ENCODE data around the gene MYLK2. TPM values are rescaled to one million over a fixed set of nuclear protein-coding genes. Genes with fewer than 3 reads are reported as not detected.

The MYLK2 gene
- total and polyA plus RNA-seq, 9 donors: 0.08 to 0.35 (median 0.20) TPM; not detected in 6

DNA sequence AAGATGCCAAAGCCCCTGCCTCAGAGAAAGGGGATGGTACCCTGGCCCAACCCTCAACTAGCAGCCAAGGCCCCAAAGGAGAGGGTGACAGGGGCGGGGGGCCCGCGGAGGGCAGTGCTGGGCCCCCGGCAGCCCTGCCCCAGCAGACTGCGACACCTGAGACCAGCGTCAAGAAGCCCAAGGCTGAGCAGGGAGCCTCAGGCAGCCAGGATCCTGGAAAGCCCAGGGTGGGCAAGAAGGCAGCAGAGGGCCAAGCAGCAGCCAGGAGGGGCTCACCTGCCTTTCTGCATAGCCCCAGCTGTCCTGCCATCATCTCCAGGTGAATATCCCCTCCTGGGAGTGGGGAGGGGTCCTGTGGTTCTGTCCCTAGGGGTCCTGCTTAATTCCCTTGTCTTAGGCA lies 1.1 kb downstream of the MYLK2 start:
- Histone ChIP-seq H3K4me1 (ENCODE audit: insufficient read depth) (no peaks in the 10 kb centered on the region), H3K27me3 (no peaks in the 10 kb centered on the region), H3K9me3 (no peaks in the 10 kb centered on the region), H3K36me3 (no peaks in the 10 kb centered on the region), H3K27ac (no peak overlapping the region), H3K4me3 (no peak overlapping the region)
- intact Hi-C loops (cut with DNase I): loop anchor here in 3 of 4 donors (5.0 kb wide), 4 partner anchors 132 to 217 kb away; partner anchors contain the start of gene PDRG1 (in 2 of the 3)
- WGBS, 3 donors: 69 to 75% (median 75%) methylated on average over 6 of the region's 6 CpGs
- TF ChIP-seq POLR2A (IDR thresholded peaks at IDR 0.05) (no peak), EP300 (IDR thresholded peaks at IDR 0.05) (no peak)
- TF ChIP-seq, protein P1, sequence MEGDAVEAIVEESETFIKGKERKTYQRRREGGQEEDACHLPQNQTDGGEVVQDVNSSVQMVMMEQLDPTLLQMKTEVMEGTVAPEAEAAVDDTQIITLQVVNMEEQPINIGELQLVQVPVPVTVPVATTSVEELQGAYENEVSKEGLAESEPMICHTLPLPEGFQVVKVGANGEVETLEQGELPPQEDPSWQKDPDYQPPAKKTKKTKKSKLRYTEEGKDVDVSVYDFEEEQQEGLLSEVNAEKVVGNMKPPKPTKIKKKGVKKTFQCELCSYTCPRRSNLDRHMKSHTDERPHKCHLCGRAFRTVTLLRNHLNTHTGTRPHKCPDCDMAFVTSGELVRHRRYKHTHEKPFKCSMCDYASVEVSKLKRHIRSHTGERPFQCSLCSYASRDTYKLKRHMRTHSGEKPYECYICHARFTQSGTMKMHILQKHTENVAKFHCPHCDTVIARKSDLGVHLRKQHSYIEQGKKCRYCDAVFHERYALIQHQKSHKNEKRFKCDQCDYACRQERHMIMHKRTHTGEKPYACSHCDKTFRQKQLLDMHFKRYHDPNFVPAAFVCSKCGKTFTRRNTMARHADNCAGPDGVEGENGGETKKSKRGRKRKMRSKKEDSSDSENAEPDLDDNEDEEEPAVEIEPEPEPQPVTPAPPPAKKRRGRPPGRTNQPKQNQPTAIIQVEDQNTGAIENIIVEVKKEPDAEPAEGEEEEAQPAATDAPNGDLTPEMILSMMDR (IDR thresholded peaks at IDR 0.05): no peak
- no peak for DNase-seq

DNA sequence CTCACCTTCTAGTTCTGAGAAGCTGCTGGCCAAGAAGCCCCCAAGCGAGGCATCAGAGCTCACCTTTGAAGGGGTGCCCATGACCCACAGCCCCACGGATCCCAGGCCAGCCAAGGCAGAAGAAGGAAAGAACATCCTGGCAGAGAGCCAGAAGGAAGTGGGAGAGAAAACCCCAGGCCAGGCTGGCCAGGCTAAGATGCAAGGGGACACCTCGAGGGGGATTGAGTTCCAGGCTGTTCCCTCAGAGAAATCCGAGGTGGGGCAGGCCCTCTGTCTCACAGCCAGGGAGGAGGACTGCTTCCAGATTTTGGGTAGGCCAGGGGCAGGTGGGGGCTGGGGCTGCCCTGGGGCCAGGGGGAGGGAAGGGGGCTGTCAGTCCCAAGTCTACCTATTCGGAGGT lies 2.3 kb downstream of the MYLK2 start:
- H3K9me3 ChIP-seq: no peaks in the 10 kb centered on the region
- intact Hi-C loops (cut with DNase I): loop anchor here in 3 of 4 donors (5.0 kb wide), 4 partner anchors 131 to 216 kb away; partner anchors contain the start of gene PDRG1 (in 2 of the 3)
- no peaks in the 10 kb centered on the region for H3K36me3 ChIP-seq
- no peaks in the 10 kb centered on the region for H3K4me1 ChIP-seq (ENCODE audit: insufficient read depth)
- TF ChIP-seq EP300 (IDR thresholded peaks at IDR 0.05) (no peak), POLR2A (IDR thresholded peaks at IDR 0.05) (no peak)
- TF ChIP-seq, protein P1 (IDR thresholded peaks at IDR 0.05): no peak
- H3K27ac ChIP-seq: no peak overlapping the region
- no peak for DNase-seq
- H3K4me3 ChIP-seq: no peak overlapping the region
- no peaks in the 10 kb centered on the region for H3K27me3 ChIP-seq
- 45 to 53% (median 49%) methylated on average over 5 of the region's 5 CpGs for WGBS, 3 donors

DNA sequence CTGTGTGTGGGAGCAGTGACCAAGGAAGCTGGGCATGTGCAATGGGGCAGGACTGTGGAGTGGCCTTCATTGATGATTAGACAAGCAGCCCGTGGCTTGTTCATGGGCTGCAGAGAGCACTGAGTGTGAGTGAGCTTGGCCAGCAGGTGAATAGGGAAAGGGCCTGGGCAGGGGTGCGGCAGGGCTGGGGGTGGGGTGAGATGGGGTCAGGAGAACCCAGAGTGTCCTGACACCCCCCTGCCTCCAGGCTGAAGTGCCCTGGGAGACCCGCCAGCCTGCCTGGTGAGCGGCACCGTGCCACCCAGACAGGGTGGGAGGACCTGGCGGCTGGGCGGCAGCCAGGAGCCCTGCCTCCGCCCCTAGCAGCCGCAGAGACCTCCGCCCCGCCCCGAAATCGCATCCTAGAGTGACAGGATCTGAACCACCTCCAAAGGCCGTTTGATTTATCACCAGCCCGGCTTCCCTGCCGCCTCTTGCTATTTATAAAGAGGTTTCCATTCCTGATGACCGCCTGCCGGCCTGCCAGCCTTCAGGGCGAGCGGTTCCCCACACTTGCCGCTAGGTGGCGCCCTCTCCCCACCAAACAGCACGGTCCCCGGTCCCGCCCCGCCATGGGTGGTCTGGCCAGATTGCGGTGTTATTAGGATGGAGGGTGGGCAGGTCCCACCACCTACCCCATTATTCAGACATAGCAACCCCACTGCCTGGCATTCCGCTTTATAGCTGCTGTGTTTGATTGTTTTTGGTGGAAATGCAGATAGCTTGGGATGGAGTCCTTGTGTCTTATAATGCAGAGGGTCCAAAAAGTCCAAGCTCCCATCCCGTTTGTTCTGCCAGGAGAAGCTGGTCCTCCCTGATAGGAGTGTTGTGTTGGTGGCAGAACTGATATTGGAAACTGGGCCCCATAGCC lies 3.5 kb downstream of the MYLK2 start:
- H3K4me3 ChIP-seq: no peak overlapping the region
- DNase-seq: peak; percentile 69 to 86 (median 83)
- WGBS, 3 donors: 1 to 2% (median 2%) methylated on average over 29 of the region's 29 CpGs
- H3K4me1 ChIP-seq (ENCODE audit: insufficient read depth): no peaks in the 10 kb centered on the region
- H3K9me3 ChIP-seq: no peaks in the 10 kb centered on the region
- intact Hi-C loops (cut with DNase I): loop anchor here (2.0 to 5.0 kb wide), 6 partner anchors 130 to 215 kb away; partner anchors contain the start of gene PDRG1 (in 3 of the 4)
- H3K27ac ChIP-seq: no peak overlapping the region
- H3K27me3 ChIP-seq: no peaks in the 10 kb centered on the region
- no peaks in the 10 kb centered on the region for H3K36me3 ChIP-seq
- TF ChIP-seq EP300 (IDR thresholded peaks at IDR 0.05) (no peak), POLR2A (IDR thresholded peaks at IDR 0.05) (no peak)
- TF ChIP-seq, protein P1 (IDR thresholded peaks at IDR 0.05): peak; percentile 93 to 96 (median 94)

DNA sequence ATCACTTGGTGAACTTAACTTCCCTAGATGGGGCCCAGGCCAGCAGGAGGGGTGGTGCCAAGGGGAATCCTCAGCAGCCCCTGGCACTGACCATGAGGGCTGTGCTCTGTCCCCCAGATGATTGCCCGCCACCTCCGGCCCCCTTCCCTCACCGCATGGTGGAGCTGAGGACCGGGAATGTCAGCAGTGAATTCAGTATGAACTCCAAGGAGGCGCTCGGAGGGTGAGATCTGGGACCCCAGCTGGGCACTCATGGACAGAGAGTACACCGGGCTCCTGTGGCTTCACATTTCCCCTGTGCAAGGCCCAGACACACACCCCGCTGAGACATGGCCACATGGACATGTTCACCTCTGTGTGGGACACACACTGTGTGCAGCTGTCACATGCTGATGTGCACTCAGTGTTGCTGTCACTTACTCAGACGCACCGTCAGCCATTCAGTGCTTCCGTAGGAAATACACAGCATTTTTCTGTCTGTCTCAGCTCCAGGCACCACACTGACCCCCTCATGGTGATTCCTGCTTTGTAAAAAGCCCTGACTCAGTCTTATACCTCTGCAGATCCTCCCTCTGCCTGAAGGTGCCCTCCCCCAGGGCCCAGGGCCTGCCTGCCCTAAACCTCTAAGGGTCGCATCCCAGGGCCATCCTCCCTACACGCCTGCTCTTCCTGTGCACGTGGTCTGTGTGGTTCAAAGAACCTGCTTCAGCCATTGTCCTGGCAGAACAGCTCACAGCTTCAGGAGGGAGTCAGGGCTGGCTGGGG lies 4.4 kb downstream of the MYLK2 start:
- intact Hi-C loops (cut with DNase I): loop anchor here (2.0 to 5.0 kb wide), 6 partner anchors 129 to 214 kb away; partner anchors contain the start of gene PDRG1 (in 3 of the 4)
- Histone ChIP-seq H3K27me3 (no peaks in the 10 kb centered on the region), H3K9me3 (no peaks in the 10 kb centered on the region), H3K4me1 (ENCODE audit: insufficient read depth) (no peaks in the 10 kb centered on the region), H3K36me3 (no peaks in the 10 kb centered on the region), H3K4me3 (no peak overlapping the region), H3K27ac (no peak overlapping the region)
- DNase-seq: no peak
- no peak for TF ChIP-seq EP300 (IDR thresholded peaks at IDR 0.05)
- TF ChIP-seq, protein P1 (IDR thresholded peaks at IDR 0.05): no peak
- TF ChIP-seq POLR2A (IDR thresholded peaks at IDR 0.05): no peak
- 52 to 65% (median 57%) methylated on average over 8 to 14 of the region's 14 CpGs for WGBS, 3 donors
